OCI-LY3 (cell line): ENCODE results near the gene STK32C.

ENCODE experiments used
- H2AFZ ChIP-seq: fragments of 200-600, 300-600 bp; shearing (Covaris generic); 2 replicates; pipeline ENCODE4 v1.6.0; 2014; ENCODE audit warnings: antibody characterized with exemption, low read depth, low read length
- H3K27ac ChIP-seq: fragments of 200-600, 300-600 bp; sonication (generic); 2 replicates; pipeline ENCODE4 v1.5.1; 2014; ENCODE audit warnings: mild to moderate bottlenecking, low read length, moderate library complexity, mixed read lengths
- H3K27me3 ChIP-seq: fragments of 200-600, 300-600 bp; sonication (generic); 2 replicates; pipeline ENCODE4 v1.6.1; 2014; ENCODE audit warnings: low read depth, low read length, mixed read lengths
- H3K36me3 ChIP-seq: fragments of 200-600, 300-600 bp; sonication (generic); replicated peaks from 2 replicates; pipeline ENCODE3; 2014; ENCODE audit warnings: low read depth, low read length, mixed read lengths
- H3K4me1 ChIP-seq: fragments of 300-600, 200-600 bp; sonication (generic); 2 replicates; pipeline ENCODE4 v1.6.1; 2014; ENCODE audit warnings: low read length, mixed read lengths
- H3K4me2 ChIP-seq: fragments of 200-600, 300-600 bp; sonication (generic); 2 replicates; pipeline ENCODE4 v1.6.1; 2014; ENCODE audit warnings: low read length, mixed read lengths
- H3K4me3 ChIP-seq: fragments of 300-600, 200-600 bp; sonication (generic); 2 replicates; pipeline ENCODE4 v1.5.1; 2014; ENCODE audit warnings: antibody characterized with exemption, mild to moderate bottlenecking, low read length, moderate library complexity
- H3K79me2 ChIP-seq: fragments of 300-600, 200-600 bp; shearing (Covaris generic); 2 replicates; pipeline ENCODE4 v1.6.1; 2014; ENCODE audit warnings: mild to moderate bottlenecking, low read length, mixed read lengths
- H3K9ac ChIP-seq: fragments of 300-600, 200-600 bp; shearing (Covaris generic); 2 replicates; pipeline ENCODE4 v1.6.0; 2014; ENCODE audit warnings: mild to moderate bottlenecking, low read length, moderate library complexity
- H3K9me3 ChIP-seq: fragments of 200-600, 300-600 bp; shearing (Covaris generic); 2 replicates; pipeline ENCODE4 v1.6.1; 2014; ENCODE audit warnings: low read length, mixed read lengths; ENCODE audit not compliant: insufficient read depth
- H4K20me1 ChIP-seq: fragments of 200-600, 300-600 bp; sonication (generic); 2 replicates; pipeline ENCODE4 v1.6.1; 2016; ENCODE audit warnings: low read length, mixed read lengths; ENCODE audit not compliant: insufficient read depth
- CTCF ChIP-seq: fragments of 200-600, 300-600 bp; sonication (generic); IDR thresholded peaks from 2 replicates; pipeline ENCODE4 v1.5.1; 2014; ENCODE audit warnings: antibody characterized with exemption, low read length, low read depth
- EZH2phosphoT487 ChIP-seq: fragments of 200-600 bp; shearing (Covaris generic); IDR thresholded peaks from 2 replicates; pipeline ENCODE4 v1.6.1; 2018; ENCODE audit warnings: antibody characterized with exemption, mixed run types, low read depth

Gene STK32C

GRCh38 chr10:132175907-132176581 lies 131.7 kb downstream of the STK32C start:
- Histone ChIP-seq H3K4me3 (no peak overlapping the region), H3K27ac (no peak overlapping the region), H3K27me3 (no peaks in the 10 kb centered on the region), H3K4me1 (no peaks in the 10 kb centered on the region), H3K4me2 (no peak overlapping the region), H3K79me2 (no peaks in the 10 kb centered on the region), H2AFZ (no peak overlapping the region), H3K9me3 (no peaks in the 10 kb centered on the region), H4K20me1 (no peaks in the 10 kb centered on the region), H3K36me3 (no peaks in the 10 kb centered on the region), H3K9ac (no peak overlapping the region)
- TF ChIP-seq CTCF, result no peak
- TF ChIP-seq EZH2phosphoT487, result no peak

GRCh38 chr10:132175408-132175807 lies 132.3 kb downstream of the STK32C start:
- H3K79me2 ChIP-seq, result no peaks in the 10 kb centered on the region
- H3K27ac ChIP-seq, result no peak overlapping the region
- H3K27me3 ChIP-seq, result no peaks in the 10 kb centered on the region
- H2AFZ ChIP-seq, result no peak overlapping the region
- H3K4me1 ChIP-seq, result no peaks in the 10 kb centered on the region
- no peak overlapping the region for H3K4me2 ChIP-seq
- no peak overlapping the region for H3K4me3 ChIP-seq
- H3K9me3 ChIP-seq, result no peaks in the 10 kb centered on the region
- TF ChIP-seq EZH2phosphoT487, result no peak
- no peak for TF ChIP-seq CTCF
- no peaks in the 10 kb centered on the region for H3K36me3 ChIP-seq
- H3K9ac ChIP-seq, result no peak overlapping the region
- no peaks in the 10 kb centered on the region for H4K20me1 ChIP-seq

- H3K27me3 ChIP-seq, result no peaks in the 10 kb centered on the region
- no peak overlapping the region for H3K27ac ChIP-seq
- no peaks in the 10 kb centered on the region for H3K79me2 ChIP-seq
Observed at GRCh38 chr10:132174237-132174636, 133.5 kb downstream of the STK32C start.

GRCh38 chr10:132173185-132173584 lies 134.6 kb downstream of the STK32C start:
- H3K27ac ChIP-seq, result no peak overlapping the region
- H3K36me3 ChIP-seq, result no peaks in the 10 kb centered on the region
- H3K79me2 ChIP-seq, result no peaks in the 10 kb centered on the region
- H3K9me3 ChIP-seq, result no peaks in the 10 kb centered on the region
- no peak overlapping the region for H3K9ac ChIP-seq
- H3K27me3 ChIP-seq, result no peaks in the 10 kb centered on the region
- no peak for TF ChIP-seq EZH2phosphoT487
- TF ChIP-seq CTCF, result no peak
- H2AFZ ChIP-seq, result no peak overlapping the region
- H4K20me1 ChIP-seq, result no peaks in the 10 kb centered on the region
- no peaks in the 10 kb centered on the region for H3K4me1 ChIP-seq
- H3K4me2 ChIP-seq, result no peak overlapping the region
- no peak overlapping the region for H3K4me3 ChIP-seq

More at GRCh38 chr10:132174237-132174636, 133.5 kb downstream of the STK32C start:
- Histone ChIP-seq H4K20me1 (no peaks in the 10 kb centered on the region), H3K4me2 (no peak overlapping the region), H3K9me3 (no peaks in the 10 kb centered on the region), H3K4me3 (no peak overlapping the region), H3K4me1 (no peaks in the 10 kb centered on the region), H2AFZ (no peak overlapping the region), H3K36me3 (no peaks in the 10 kb centered on the region), H3K9ac (no peak overlapping the region)
- TF ChIP-seq CTCF (no peak), EZH2phosphoT487 (no peak)
